ENCODE measurements around the gene HES7.

DNA sequence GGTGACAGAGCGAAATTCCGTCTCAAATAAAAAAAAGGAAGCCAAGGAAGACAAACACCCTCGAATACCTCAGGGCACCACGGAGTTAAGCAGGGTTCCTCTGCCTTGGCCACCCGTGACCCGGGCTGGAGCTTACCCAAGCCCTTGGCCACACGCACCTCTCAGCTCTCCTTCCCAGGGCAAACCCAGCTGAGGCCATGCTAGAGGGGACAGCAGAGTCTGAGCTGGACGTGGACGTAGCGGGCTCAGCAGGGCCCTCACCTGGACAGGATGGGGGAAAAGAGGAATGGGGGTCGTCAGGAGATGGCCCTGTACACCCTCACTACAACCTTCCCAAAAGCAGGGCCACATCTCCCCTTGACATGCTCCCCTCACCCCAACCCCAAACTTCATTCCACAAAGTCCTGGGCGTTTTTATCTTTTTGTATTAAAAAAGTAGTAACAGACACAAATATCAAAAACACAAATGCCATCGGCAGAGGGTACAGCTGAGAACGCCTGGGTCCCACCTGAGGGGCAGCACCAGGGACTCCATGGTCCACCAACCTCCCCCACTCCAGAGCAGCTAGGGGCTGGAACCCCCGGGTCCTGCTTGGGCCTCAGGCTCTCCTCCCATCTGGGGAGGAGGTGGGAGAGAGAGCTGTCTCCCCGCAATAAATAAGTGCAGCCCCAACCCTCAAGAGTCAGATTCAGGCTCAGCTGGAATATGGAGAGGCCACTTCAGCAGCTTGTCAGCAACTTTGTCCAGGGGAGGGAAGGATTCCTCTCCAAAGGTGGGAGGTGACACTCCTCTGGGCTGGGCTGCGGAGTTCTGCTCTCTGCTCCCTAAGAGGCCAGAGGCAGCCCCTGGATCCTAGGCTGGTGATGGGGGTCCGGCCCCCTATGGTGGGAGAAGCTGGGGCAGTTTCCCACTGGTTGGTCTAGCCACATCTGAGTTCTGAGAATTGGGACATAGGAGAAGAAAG, 16.4 kb upstream of the HES7 start:
- TF ChIP-seq, protein P1, sequence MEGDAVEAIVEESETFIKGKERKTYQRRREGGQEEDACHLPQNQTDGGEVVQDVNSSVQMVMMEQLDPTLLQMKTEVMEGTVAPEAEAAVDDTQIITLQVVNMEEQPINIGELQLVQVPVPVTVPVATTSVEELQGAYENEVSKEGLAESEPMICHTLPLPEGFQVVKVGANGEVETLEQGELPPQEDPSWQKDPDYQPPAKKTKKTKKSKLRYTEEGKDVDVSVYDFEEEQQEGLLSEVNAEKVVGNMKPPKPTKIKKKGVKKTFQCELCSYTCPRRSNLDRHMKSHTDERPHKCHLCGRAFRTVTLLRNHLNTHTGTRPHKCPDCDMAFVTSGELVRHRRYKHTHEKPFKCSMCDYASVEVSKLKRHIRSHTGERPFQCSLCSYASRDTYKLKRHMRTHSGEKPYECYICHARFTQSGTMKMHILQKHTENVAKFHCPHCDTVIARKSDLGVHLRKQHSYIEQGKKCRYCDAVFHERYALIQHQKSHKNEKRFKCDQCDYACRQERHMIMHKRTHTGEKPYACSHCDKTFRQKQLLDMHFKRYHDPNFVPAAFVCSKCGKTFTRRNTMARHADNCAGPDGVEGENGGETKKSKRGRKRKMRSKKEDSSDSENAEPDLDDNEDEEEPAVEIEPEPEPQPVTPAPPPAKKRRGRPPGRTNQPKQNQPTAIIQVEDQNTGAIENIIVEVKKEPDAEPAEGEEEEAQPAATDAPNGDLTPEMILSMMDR (IDR thresholded peaks at IDR 0.05) = no peak
- no peak for TF ChIP-seq EP300 (IDR thresholded peaks at IDR 0.05)
- no peak for TF ChIP-seq POLR2A (IDR thresholded peaks at IDR 0.05)
